ENCODE data around the gene GYPC.
"Not testable (repeated sequence)": the region's sequence is repeated elsewhere in the genome, so short reads cannot be mapped to it uniquely, and the experiment has no call there.

The GYPC gene, protein sequence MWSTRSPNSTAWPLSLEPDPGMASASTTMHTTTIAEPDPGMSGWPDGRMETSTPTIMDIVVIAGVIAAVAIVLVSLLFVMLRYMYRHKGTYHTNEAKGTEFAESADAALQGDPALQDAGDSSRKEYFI

DNA sequence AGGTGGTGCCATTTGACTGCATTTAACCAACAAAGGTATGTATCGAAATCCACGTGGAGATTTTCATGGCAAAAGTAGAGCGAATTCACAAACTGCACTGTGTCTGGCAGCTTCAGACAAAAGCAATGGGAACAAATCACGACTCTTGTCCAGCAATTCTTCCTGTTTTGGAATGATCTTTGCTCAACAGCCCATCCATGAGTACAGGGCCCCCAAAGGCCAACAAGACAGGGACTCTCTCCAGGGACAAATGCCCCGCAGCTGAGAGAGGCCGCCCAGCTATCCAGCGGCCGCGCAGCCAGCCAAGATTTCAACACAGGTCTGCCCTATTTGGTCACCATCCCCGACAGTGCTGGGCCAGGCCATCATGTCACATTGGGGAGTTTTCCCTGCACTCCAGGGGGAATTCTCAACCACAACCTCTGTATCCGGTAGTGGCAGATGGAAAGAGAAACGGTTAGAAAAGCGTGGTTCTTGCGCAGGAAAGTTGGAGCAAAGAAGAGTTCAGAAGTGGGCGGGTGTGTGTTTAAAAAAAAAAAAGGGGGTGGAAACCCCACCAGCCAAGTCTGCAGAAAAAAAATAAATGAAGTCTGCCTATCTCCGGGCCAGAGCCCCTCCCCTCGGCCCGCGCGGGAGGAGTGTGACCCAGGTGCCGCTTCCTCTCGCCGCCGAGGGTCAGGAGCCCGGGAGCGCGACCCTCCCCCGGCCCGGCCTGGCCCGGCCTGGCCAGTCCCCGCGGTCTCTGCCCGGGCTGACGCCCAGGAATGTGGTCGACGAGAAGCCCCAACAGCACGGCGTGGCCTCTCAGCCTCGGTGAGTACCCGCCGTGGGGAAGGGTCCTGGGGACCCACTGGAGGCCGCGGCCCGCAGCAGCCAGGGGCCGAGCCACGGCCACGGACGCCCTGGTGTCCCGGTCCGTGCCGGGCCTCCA lies at the start of gene GYPC:
TSS of gene GYPC (plus strand) at position 659 of the 931 bp plus-strand sequence. CDS start at position 765, 106 bp downstream.
- DNase-seq (ENCODE audit: low read depth in 4 of 4, low spot score in 1 of 4), result no peak

DNA sequence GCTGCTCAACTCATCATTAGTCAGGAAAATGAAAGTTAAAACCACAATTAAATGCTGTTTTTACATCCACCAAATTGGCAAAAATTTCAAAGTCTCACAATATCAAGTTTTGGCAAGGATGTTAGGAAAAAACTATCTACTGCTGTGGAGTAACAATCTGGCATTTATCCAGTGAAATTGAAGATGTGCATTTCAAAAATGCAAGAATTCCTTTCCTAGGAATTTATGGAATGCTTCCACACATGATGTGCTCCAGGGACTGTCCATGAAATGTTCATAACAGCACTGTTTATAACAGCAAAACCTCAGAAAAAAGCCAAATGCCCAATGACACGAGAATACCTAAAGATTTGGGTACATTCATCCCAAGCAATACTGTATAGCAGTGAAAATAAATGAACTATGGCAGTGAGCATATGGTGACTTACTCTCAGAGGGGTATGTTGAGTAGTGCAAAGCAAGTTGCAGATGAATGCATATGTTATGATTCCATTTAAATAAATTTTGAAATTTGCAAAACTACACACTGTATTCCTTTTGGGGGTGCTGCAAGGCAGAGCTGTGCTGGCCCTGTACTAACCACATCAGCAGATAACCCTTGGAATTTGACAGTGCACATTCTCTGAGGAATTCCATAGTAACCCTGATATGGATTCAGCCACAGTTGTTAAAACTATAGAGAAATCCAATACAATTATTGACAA lies 41.3 kb upstream of the GYPC start:
- no peak for DNase-seq (ENCODE audit: low read depth in 4 of 4, low spot score in 1 of 4)

DNA sequence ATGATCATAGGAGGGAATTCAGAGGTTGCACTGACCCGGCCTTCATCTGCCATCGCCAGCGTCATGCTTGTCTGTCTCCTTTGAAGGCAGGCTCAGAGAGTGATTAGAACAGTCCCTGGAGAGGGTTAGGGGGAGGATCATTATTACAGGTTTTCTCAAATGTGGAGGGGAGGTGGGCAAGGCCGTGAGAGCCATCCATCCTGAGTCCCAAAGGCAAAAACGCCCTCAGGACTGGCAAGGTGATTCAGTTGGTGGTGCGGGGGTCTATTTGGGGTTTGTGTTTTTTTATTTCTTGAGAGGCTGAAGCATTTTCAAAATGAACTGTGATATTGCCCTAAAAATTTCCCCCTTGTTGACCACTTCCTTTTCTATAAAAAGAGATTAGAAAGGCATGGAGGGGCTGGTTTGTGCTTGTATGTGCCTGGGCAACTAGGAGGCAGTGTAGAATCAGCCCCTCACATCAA lies 39.3 kb upstream of the GYPC start:
- no peak for DNase-seq (ENCODE audit: low read depth in 4 of 4, low spot score in 1 of 4)

DNA sequence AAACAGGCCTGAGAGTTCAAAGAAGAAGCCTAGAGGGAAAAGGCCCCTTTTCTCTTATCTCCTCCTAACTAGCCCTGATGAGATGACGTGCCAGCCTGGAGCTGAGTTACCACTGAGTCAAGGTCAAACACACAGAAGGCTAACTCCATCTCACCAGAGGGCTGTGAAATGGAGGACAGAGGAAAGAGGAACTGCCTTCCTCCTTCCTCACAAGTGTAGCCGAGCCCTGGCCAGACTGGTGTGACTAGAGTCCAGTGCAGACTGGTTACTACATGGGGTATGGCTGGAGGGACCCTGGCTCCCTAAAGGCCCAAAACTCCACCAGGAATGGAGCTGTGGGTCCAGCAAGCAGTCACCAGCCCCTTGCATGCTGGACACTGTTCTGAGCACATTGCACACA lies 35.7 kb upstream of the GYPC start:
- no peak for DNase-seq (ENCODE audit: low read depth in 4 of 4, low spot score in 1 of 4)

DNA sequence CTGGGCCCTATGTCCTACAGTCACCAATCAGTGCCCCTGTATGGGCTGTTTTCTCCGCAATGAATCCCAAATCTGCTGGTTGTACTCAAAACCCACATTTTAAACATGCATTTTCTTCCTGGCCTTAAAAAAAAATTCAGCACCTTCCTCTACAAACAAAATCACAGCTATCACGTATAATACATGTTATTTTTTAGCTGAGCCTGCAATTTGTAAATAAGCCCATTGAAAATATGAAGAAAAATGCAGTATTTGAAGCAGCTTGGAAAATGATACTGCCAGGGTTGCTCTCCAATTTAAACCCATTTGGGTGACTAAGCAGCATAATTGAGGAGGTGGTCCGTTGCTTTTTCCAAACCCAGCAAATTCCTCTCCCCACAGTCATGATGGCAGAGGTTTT lies 33.0 kb upstream of the GYPC start:
- no peak for DNase-seq (ENCODE audit: low read depth in 4 of 4, low spot score in 1 of 4)

DNA sequence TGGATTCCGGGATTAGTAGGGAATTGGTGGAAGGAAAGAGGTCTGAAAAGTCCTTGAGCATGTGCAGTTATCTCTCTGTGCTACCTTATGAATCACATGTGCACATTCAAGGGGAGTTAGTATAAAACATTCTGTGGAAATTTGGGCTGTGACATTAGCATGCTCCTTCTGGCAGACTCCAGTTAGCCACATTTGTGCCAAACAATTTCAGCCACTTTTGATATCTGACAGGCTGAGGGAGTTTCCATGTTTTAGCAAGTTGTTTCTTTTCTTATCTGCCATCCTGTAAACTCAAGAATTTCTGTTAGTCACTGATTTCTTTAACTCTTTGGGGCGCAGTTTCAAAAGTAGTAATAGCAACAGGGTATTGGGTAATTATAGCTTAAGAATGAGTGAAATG lies 28.3 kb upstream of the GYPC start:
- DNase-seq (ENCODE audit: low read depth in 4 of 4, low spot score in 1 of 4), result no peak

DNA sequence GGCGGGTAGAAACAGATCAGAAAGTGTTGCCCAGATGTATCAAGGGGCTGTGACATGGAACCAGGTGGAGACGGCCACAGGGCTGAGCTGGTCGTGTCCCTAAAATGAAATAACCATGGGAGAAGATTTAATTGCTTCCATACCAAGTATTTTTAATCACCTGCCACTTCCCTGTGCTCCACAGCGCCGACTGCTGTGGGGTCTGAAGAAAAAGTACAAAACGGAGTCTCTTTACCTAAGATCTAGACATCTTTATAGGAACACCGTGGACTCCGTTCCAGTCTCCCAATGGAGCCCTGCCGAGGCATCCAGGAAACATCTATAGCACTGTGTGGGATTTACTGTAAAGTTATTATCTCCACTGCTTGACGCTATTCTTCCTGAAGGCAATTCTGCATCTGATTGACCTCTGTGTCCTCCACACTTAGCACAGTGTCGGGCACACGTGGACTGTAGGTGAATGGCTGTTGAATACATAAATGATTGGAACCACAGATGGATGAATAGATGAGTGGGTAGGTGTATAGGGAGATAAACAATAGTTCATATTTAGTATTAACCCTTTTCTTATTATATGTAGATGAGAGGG lies 21.6 kb upstream of the GYPC start:
- no peak for DNase-seq (ENCODE audit: low read depth in 4 of 4, low spot score in 1 of 4)

DNA sequence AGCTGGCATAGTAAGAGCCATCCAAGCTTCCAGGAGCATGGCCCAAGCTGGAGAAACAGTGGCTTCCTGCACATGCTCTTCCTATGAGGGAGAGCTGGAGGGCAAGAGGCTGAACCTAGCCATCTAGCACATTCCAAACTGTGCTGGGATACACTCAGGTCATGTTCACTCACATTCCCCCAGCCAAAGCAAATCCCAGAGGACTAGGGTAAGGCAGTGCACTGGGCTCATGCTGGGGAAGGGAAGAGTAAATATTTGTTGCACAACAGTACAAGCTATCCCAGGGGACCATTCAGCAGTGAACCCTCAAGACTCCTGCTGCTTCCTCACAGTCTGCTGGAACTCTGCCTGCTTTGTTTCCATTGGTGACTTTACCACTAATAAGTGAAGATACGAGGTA lies 20.7 kb upstream of the GYPC start:
- DNase-seq (ENCODE audit: low read depth in 4 of 4, low spot score in 1 of 4), result no peak

DNA sequence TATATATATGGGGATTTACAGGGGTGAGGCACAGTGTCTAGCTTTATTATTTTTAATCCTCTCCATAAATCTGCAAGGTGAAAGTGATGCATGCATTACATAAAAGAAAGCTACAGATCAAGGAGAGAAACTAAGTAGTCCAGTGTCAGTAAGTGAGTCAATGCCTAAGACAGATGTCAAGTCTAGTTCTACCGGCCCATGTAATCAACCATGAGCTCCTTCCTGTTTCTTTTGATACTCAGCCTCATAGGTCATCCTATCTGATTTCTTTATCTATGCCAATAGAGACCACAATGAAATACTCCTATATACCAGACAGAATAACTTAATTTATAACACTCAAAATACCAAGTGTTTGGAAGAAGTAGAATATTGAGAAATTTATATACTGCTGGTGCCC lies 20.2 kb upstream of the GYPC start:
- no peak for DNase-seq (ENCODE audit: low read depth in 4 of 4, low spot score in 1 of 4)

DNA sequence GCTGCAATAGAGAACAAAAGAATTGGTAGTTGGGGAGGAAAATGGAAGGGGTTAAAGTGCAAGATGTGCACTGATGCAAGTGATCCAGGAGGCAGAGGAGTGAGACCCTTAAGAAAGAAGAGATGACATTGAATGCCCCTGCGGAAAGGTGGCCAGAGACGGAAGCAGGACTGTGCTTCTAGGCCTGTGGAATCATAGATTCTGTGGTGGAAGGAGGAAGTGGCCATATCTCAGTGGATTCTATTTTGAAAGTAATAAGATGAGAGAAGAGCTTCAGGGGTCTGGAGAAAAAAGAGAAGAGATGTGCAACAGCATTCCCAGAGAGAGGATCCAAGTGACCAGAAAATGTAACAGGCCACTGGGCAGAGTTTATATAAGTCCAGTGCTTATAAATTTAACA lies 18.6 kb upstream of the GYPC start:
- DNase-seq (ENCODE audit: low read depth in 4 of 4, low spot score in 1 of 4), result no peak

DNA sequence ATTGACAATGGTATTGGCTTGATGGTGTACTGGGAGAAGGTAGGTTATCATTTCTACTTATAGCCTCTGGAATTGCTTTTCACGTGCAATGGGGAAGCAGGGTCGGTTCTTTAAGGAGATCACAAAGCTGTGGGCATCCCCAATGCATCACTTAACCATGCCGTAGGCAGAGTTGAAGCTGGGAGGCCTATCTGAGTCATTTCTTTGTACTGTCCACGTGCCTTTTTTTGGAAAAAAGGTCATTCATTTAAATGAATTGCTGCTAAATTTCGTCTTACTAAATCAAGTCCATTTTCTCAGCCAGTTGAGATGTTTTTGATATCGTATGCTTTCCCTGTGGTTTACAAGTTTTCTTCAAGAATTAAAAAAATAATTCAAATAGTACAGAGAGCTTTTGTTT lies 17.2 kb upstream of the GYPC start:
- DNase-seq (ENCODE audit: low read depth in 4 of 4, low spot score in 1 of 4), result no peak

DNA sequence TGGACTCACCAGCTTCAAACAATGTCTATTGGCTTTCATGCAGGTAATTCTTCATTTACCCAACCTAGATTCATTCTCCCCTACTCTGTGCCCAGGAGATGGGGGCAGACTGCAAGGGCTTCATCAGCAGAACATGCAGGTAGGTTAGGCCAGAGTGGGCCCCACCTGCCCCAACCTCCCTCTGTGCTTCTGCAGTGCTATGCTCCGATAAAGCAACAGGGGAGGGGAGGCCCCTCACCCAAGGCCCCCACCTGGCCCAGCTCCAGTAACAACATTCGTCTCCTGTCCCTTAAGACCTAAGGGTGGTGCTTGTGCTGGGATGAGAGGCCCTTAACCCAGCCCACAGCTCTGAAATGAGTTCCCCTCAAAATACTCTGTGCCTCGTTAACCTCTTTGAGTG lies 16.7 kb upstream of the GYPC start:
- DNase-seq (ENCODE audit: low read depth in 4 of 4, low spot score in 1 of 4), result no peak

DNA sequence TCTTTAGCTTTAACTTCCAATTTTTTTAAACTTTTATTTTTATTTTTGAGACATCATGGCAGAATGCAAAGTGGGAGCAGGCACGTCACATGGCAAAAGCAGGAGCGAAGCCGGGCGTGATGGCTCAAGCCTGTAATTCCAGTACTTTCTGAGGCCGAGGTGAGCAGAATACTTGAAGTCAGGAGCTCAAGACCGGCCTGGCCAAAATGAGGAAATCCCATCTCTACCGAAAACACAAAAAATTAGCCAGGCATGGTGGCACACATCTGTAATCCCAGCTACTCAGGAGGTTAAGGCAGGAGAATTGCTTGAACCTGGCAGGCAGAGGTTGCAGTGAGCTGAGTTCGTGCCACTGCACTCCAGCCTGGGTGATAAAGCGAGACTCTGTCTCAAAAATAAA lies 14.7 kb upstream of the GYPC start:
- not testable (repeated sequence) for DNase-seq (ENCODE audit: low read depth in 4 of 4, low spot score in 1 of 4)

DNA sequence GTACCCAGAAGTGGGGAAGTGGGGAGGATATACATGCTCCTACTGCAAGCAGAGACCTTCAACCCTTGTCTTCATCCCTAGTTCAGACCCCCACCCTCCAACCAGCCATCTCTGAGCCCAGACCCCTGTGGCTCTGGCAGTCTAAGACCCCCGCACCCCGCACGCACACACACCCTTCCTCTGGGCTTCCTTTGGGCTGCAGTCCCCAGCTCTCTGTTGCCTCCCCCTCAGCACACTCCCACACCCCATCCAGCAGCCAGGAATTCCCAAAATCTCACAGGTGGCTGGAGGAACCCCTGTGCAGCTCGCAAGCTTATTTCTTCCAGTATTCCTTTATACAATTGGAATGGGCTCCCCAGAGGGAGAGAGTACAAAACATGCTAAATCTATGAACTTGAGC lies 13.9 kb upstream of the GYPC start:
- no peak for DNase-seq (ENCODE audit: low read depth in 4 of 4, low spot score in 1 of 4)

DNA sequence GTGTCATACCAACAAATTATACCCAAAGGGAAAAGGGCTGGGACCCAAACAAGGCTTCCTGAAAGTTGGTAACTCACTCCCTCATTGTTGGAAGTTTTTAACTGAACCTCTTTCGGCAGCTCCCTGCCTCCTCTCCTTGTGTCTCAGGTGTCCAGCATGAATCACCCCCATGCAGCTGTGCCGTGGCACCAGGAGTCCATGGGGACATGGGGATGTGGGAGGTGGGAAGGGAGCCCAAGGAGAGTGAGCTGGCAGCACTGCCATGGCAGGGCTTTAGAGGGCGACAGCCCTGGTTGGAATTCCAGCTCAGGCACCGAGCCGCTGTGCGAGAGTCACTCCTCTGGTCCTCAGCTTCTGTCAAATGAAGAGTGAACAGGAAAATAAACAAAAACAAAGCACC lies 12.5 kb upstream of the GYPC start:
- no peak for DNase-seq (ENCODE audit: low read depth in 4 of 4, low spot score in 1 of 4)

DNA sequence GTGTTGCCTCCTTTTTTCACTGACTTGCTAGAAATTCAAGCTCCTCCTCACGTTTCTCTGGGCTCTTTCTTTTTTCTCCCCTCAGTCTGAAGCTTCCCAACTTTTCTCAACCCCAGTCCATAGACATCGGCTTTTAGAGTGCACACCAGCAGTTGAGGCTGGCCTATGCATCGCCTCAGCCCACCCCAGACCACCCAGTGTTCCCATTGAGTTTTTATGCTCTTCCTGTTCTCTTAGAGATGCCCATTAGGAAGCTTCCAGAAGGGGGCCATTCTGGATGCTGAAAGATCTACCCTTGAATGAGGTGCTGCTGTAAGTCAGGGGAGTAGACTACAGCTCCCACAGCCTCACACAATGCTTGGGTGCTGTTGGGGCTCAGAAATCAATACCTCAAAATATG lies 12.0 kb upstream of the GYPC start:
- no peak for DNase-seq (ENCODE audit: low read depth in 4 of 4, low spot score in 1 of 4)

DNA sequence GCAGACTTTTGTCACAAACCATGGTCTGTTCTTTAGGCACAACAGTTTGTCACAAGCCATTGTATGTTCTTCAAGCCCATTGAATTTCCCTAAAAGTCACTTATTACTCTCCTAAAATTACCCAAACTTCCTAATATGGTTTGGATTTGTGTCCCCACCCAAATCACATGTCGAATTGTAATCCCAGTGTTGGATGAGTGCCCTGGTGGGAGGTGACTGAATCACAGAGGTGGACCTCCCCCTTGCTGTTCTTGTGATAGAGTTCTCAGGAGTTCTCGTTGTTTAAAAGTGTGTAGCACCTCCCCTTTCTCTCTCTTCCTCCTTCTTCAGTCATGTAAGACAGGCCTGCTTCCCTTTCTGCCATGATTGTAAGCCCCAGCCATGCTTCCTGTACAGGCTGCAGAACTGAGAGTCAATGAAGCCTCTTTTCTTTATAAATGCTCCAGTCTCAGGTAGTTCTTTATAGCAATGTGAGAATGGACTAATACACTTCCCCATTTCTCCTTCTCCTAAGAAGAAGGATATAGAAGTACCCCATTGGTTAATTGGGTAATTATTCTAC lies 11.2 kb upstream of the GYPC start:
- DNase-seq (ENCODE audit: low read depth in 4 of 4, low spot score in 1 of 4), result no peak

DNA sequence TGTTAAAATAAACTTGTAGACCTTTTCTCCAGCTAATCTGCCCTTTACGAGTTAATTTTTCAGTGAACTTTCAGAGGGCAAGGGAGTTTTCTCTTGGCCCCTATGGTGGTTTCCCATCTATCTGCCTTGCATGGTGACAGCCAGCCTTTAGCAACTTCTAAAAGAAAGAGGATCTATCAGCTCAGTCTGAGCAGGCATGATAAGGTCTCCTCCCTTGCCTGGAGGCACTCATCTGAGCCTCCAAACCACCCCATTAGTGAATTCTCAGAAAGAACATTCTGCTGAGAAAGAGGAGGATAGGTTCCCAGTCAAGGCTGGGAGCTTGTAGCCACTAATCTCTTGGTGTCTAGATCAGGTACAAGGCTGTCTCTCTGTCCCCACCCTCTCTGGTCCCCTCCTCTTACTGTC lies 10.7 kb upstream of the GYPC start:
- DNase-seq (ENCODE audit: low read depth in 4 of 4, low spot score in 1 of 4), result no peak

DNA sequence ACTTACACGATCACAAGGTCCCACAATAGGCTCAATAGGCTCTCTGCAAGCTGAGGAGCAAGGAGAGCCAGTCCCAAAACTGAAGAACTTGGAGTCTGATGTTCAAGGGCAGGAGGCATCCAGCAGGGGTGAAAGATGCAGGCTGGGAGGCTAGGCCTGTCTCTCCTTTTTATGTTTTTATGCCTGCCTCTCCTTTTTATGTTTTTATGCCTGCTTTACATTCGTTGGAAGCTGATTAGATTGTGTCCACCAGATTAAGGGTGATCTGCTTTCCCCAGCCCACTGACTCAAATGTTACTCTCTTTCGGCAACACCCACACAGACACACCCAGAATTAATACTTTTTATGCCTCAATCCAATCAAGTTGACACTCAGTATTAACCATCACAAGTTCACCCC lies 9.9 kb upstream of the GYPC start:
- DNase-seq (ENCODE audit: low read depth in 4 of 4, low spot score in 1 of 4), result no peak

DNA sequence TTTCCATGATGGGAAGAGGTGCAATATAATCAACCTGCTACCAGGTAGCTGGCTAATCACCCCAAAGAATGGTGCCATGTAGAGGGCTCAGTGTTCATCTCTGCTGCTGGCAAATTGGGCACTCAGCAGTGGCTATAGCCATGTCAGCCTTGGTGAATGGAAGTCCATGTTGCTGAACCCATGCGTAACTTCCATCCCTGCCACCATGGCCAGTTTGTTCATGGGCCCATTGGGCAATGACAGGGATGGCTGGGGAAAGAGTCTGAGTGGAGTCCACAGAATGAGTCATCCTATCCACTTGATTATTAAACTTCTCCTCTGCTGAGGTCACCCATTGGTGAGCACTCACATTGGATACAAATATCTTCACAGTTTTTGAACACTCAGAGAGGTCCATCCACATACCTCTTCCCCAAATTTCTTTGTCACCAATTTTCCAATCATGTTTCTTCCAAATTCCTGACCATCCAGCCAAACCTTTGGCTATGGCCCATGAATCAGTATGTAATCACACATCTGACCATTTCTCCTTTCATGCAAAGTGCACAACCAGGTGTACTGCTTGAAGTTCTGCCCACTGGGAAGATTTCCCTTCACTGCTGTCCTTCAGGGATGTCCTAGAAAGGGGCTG lies 8.1 kb upstream of the GYPC start:
- not testable (repeated sequence) for DNase-seq (ENCODE audit: low read depth in 4 of 4, low spot score in 1 of 4)

DNA sequence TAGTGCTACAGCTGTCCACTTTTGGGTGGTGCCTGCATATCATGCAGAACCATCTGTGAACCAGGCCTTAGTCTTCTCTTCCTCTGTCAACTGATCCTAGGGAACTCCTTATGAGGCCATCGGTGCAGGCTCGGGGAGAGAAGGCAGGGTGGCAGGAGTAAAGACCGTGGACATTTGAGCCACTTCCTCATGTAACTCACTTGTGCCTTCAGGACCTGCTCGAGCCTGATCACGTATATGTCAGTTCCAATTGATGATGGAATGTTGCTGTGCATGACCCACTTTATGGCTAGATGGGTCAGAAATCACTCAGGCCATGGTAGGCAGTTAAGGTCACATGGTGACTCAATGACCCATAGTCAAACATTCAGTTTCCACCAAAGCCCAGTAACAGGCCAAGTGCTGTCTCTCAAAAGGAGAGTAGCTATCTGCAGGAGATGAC lies 7.6 kb upstream of the GYPC start:
- not testable (repeated sequence) for DNase-seq (ENCODE audit: low read depth in 4 of 4, low spot score in 1 of 4)

All from stimulated activated CD4-positive, alpha-beta T cell treated with anti-CD3 and anti-CD28 coated beads, Interleukin-1b, Interleukin-23, amount 100 ng/mL, for 24 hours (primary cell).